ENCODE data around the gene WDR33.

Gene WDR33

DNA sequence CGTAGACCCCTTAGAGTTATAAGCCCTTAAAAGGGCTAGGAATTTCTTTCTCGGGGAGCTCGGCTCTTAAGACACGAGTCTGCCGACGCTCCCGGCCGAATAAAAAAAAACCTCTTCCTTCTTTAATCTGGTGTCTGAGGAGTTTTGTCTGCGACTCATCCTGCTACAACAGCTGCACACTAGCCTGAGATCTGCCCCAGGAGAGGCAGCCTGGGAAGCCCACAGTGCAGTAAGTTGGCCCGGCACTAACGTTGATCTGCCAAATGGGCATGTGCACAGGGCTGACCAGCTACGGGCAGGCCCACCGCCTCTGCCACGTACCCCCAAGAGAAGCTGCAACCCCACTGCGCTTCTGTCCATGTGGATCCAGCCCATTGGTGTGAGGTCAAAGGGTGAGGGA is 127.2 kb downstream of the WDR33 start:
- Histone ChIP-seq H3F3A (ENCODE audit: insufficient read depth, low read length) (no peaks in the 10 kb centered on the region), H4K20me1 (ENCODE audit: insufficient read depth, low read length) (no peaks in the 10 kb centered on the region), H3K9ac (ENCODE audit: low read length) (no peak overlapping the region), H3K79me2 (ENCODE audit: insufficient read depth, low read length) (no peaks in the 10 kb centered on the region), H2AFZ (ENCODE audit: low read length) (no peak overlapping the region), H3K27me3 (ENCODE audit: insufficient read depth, low read length) (0 out of 2 replicates have a peak, but pooled peaks cover 4% of the 10 kb centered on the region), H3K27ac (ENCODE audit: low read depth, low read length, poor library complexity, severe bottlenecking) (no peak overlapping the region), H3K36me3 (ENCODE audit: insufficient read depth, low read length) (no peaks in the 10 kb centered on the region), H3K9me3 (ENCODE audit: low read length) (peaks cover 4% of the 10 kb centered on the region; the same call in 1 of the 2 replicates), H3K4me1 (ENCODE audit: insufficient read depth, low read length, severe bottlenecking) (no peaks in the 10 kb centered on the region), H3K4me2 (ENCODE audit: low read length) (no peak overlapping the region), H3K9me2 (ENCODE audit: low read depth, low read length) (no peaks in the 10 kb centered on the region), H3K4me3 (ENCODE audit: low read depth, low read length, poor library complexity, severe bottlenecking) (no peak overlapping the region)
- TF ChIP-seq EZH2 (IDR thresholded peaks at IDR 0.05; ENCODE audit: borderline replicate concordance, low read length) = no peak
- TF ChIP-seq, protein P1, sequence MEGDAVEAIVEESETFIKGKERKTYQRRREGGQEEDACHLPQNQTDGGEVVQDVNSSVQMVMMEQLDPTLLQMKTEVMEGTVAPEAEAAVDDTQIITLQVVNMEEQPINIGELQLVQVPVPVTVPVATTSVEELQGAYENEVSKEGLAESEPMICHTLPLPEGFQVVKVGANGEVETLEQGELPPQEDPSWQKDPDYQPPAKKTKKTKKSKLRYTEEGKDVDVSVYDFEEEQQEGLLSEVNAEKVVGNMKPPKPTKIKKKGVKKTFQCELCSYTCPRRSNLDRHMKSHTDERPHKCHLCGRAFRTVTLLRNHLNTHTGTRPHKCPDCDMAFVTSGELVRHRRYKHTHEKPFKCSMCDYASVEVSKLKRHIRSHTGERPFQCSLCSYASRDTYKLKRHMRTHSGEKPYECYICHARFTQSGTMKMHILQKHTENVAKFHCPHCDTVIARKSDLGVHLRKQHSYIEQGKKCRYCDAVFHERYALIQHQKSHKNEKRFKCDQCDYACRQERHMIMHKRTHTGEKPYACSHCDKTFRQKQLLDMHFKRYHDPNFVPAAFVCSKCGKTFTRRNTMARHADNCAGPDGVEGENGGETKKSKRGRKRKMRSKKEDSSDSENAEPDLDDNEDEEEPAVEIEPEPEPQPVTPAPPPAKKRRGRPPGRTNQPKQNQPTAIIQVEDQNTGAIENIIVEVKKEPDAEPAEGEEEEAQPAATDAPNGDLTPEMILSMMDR (IDR thresholded peaks at IDR 0.05; ENCODE audit: low read length) = no peak

DNA sequence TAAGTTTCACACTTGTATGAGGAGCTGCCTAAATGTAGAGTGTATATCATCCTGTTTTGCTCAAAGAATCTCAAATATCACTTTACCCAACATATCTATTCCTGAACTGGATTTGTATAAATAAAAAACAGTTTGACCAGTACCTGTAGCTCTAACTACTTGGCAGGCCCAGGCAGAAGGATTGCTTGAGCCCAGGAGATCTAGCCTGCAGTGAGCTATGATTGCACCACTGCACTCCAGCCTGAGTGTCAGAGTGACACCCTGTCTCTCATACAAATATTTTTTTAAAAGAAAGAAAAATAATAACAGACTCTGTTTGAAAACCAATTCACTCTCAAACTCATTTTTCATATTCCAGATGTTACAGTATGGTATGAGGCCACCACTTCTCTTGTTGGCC is 127.9 kb downstream of the WDR33 start:
- Histone ChIP-seq H3K27ac (ENCODE audit: low read depth, low read length, poor library complexity, severe bottlenecking) (no peak overlapping the region), H3K27me3 (ENCODE audit: insufficient read depth, low read length) (0 out of 2 replicates have a peak, but pooled peaks cover 4% of the 10 kb centered on the region), H2AFZ (ENCODE audit: low read length) (no peak overlapping the region), H3K9ac (ENCODE audit: low read length) (no peak overlapping the region), H3K4me2 (ENCODE audit: low read length) (no peak overlapping the region), H4K20me1 (ENCODE audit: insufficient read depth, low read length) (no peaks in the 10 kb centered on the region), H3F3A (ENCODE audit: insufficient read depth, low read length) (no peaks in the 10 kb centered on the region), H3K9me2 (ENCODE audit: low read depth, low read length) (no peaks in the 10 kb centered on the region), H3K4me1 (ENCODE audit: insufficient read depth, low read length, severe bottlenecking) (no peaks in the 10 kb centered on the region), H3K4me3 (ENCODE audit: low read depth, low read length, poor library complexity, severe bottlenecking) (no peak overlapping the region), H3K9me3 (ENCODE audit: low read length) (no peaks in the 10 kb centered on the region), H3K36me3 (ENCODE audit: insufficient read depth, low read length) (no peaks in the 10 kb centered on the region), H3K79me2 (ENCODE audit: insufficient read depth, low read length) (no peaks in the 10 kb centered on the region)
- TF ChIP-seq EZH2 (IDR thresholded peaks at IDR 0.05; ENCODE audit: borderline replicate concordance, low read length) = no peak
- TF ChIP-seq, protein P1 (IDR thresholded peaks at IDR 0.05; ENCODE audit: low read length) = no peak

DNA sequence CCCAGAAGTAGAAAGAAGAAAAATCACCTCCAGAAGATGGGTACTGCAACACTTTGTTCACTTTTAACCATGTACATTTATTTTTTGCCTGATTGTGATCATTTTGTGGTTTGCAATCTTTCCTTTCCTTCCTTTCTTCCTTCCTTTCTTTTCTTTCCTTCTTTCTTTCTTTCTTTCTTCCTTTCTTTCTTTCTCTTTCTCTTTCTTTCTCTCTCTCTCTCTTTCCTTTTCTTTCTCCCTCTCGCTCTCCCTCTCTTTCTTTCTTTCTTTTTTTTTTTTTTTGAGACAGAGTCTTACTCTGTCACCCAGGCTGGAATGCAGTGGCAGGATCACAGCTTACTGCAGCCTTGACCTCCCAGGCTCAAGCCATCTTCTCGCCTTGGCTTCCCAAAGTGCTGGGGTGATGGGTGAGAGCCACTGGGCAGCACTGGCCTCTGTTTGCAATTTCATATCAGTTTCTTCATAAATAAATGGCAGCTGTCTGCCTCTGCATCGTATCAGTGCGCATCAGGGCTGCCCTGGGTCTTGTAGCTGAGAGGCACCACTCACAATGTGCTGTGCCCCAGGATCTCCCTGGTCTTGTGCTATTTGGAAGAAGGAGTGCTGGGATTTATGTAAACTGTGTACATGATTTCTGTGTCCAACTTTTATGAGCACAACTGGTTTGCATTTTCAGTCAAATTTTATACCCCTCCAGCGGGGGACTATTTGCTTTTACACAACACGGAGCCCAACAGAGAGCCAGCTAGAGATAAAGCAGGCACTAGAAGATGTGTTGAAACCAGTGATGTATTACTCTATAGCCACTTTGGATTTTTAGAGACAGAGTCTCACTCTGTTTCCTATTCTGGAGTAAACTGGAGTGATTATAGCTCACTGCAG is 128.8 kb downstream of the WDR33 start:
- no peaks in the 10 kb centered on the region for H3K4me1 ChIP-seq (ENCODE audit: insufficient read depth, low read length, severe bottlenecking)
- no peaks in the 10 kb centered on the region for H3K9me3 ChIP-seq (ENCODE audit: low read length)
- H3K4me3 ChIP-seq (ENCODE audit: low read depth, low read length, poor library complexity, severe bottlenecking) = no peak overlapping the region
- TF ChIP-seq, protein P1 (IDR thresholded peaks at IDR 0.05; ENCODE audit: low read length) = no peak
- no peak for TF ChIP-seq EZH2 (IDR thresholded peaks at IDR 0.05; ENCODE audit: borderline replicate concordance, low read length)
- no peaks in the 10 kb centered on the region for H3F3A ChIP-seq (ENCODE audit: insufficient read depth, low read length)
- 0 out of 2 replicates have a peak, but pooled peaks cover 4% of the 10 kb centered on the region for H3K27me3 ChIP-seq (ENCODE audit: insufficient read depth, low read length)
- no peaks in the 10 kb centered on the region for H3K36me3 ChIP-seq (ENCODE audit: insufficient read depth, low read length)
- no peak overlapping the region for H3K4me2 ChIP-seq (ENCODE audit: low read length)
- H3K9me2 ChIP-seq (ENCODE audit: low read depth, low read length) = no peaks in the 10 kb centered on the region
- no peaks in the 10 kb centered on the region for H3K79me2 ChIP-seq (ENCODE audit: insufficient read depth, low read length)
- no peak overlapping the region for H3K9ac ChIP-seq (ENCODE audit: low read length)
- no peak overlapping the region for H2AFZ ChIP-seq (ENCODE audit: low read length)
- no peak overlapping the region for H3K27ac ChIP-seq (ENCODE audit: low read depth, low read length, poor library complexity, severe bottlenecking)
- no peaks in the 10 kb centered on the region for H4K20me1 ChIP-seq (ENCODE audit: insufficient read depth, low read length)

Data from OCI-LY1 (cell line).